ENCODE results near the gene PLXDC1. TPM values are rescaled to one million over a fixed set of nuclear protein-coding genes. Genes with fewer than 3 reads are reported as not detected.

PLXDC1 gene
- total and polyA plus RNA-seq, 2 of the 13 experiments (the other 11 are each of a cell fraction or from before 2014, with no cell fraction given) = not detected

- TF ChIP-seq KIAA2018 (CRISPR knock-in tag; IDR thresholded peaks at IDR 0.05; ENCODE audit: borderline replicate concordance) (no peak), SATB2 (CRISPR knock-in tag; IDR thresholded peaks at IDR 0.05) (no peak), ZNF572 (CRISPR knock-in tag; IDR thresholded peaks at IDR 0.05) (no peak), NR3C1 (CRISPR knock-in tag; IDR thresholded peaks at IDR 0.05) (no peak), ZHX2 (IDR thresholded peaks at IDR 0.05; ENCODE audit: low read depth) (no peak), ZHX2 (CRISPR knock-in tag; IDR thresholded peaks at IDR 0.05; ENCODE audit: borderline replicate concordance) (no peak), TEAD3 (CRISPR knock-in tag; optimal IDR thresholded peaks at IDR 0.05; ENCODE audit: borderline replicate concordance) (no peak), RFXANK (CRISPR knock-in tag; IDR thresholded peaks at IDR 0.05) (no peak)
Observed at GRCh38 chr17:39063681-39064069, 87.8 kb downstream of the PLXDC1 start (continued).
